Prostate gland (tissue), 2 donors: Measurements from ENCODE around the gene BICD1. TPM values are rescaled to one million over a fixed set of nuclear protein-coding genes. Genes with fewer than 3 reads are reported as not detected.

ENCODE experiments used
- DNase-seq: peaks from one replicate; pipeline ENCODE4 v3.0.0-alpha.2; 2019; ENCODE audit warnings: low spot score
- H3K27ac ChIP-seq, 2 donors: fragments of 200-600 bp; sonication (generic); 2 replicates each; pipeline ENCODE4 v1.5.1; 2017 to 2019
- H3K27me3 ChIP-seq: fragments of 200-600 bp; sonication (generic); replicated peaks from 2 replicates; pipeline ENCODE4 v1.5.1; 2019; ENCODE audit not compliant: insufficient read depth
- H3K36me3 ChIP-seq, 2 donors: fragments of 200-600 bp; sonication (generic); 1 replicate in 1 of 2; 2 replicates in 1 of 2; pipeline versions ENCODE4 v1.5.1 to v1.8.1; 2017 to 2019
- H3K4me1 ChIP-seq: fragments of 200-600 bp; sonication (generic); replicated peaks from 2 replicates; pipeline ENCODE4 v1.5.1; 2019
- H3K4me3 ChIP-seq, 2 donors: fragments of 200-600 bp; sonication (generic); 2 replicates each; pipeline ENCODE4 v1.5.1; 2017 to 2019
- H3K9me3 ChIP-seq: fragments of 200-600 bp; sonication (generic); 2 replicates; pipeline ENCODE4 v1.5.1; 2017
- CTCF ChIP-seq, 4 experiments: fragments of 200-600 bp in 2 of 4; fragments of 450-650 bp in 2 of 4; sonication (generic) in 2 of 4; IDR thresholded peaks; 1 replicate in 3 of 4; 2 replicates in 1 of 4; pipeline ENCODE4 v1.5.1; 2016 to 2019; ENCODE audit warnings: antibody characterized with exemption in 4 of 4, mild to moderate bottlenecking in 2 of 4, moderate library complexity in 2 of 4
- POLR2A ChIP-seq: fragments of 450-650 bp; IDR thresholded peaks from one replicate; pipeline ENCODE4 v1.6.1; 2016; ENCODE audit warnings: antibody characterized with exemption, mild to moderate bottlenecking
- POLR2AphosphoS5 ChIP-seq: sonication (generic); formaldehyde crosslinking; IDR thresholded peaks from one replicate; pipeline ENCODE4 v1.6.1; 2017; ENCODE audit warnings: antibody characterized with exemption
- WGBS: methylation state at CpG from one replicate; pipeline ENCODE4 v1.1.5; 2018; 5-methylcytosine and 5-hydroxymethylcytosine counted together
- intact Hi-C: fragments of 100-400 bp; cut with DNase I; formaldehyde crosslinking; loops from one replicate; pipeline ENCODE4 v1.14.2; 2022
- total RNA-seq, 2 donors: library from RNA; depleted of rRNA; stranded (reverse); fragments of >200 nt; gene quantifications; one replicate each; pipeline ENCODE4 v1.1.0, GENCODE V29; 2016

The BICD1 gene
- total RNA-seq, 2 donors from 2014 or later, result 8.6 to 26.2 TPM

GRCh38 chr12:32107359-32108267 lies 966 bp downstream of the BICD1 start:
- intact Hi-C loops, result no loop called here
- no peaks in the 10 kb centered on the region for H3K4me1 ChIP-seq
- H3K27me3 ChIP-seq, result no peaks in the 10 kb centered on the region
- 9% methylated on average over 14 of the region's 14 CpGs for WGBS
- H3K4me3 ChIP-seq, result peak overlapping the region; percentile 52 to 77
- TF ChIP-seq POLR2AphosphoS5 (no peak), POLR2A (no peak), CTCF (IDR thresholded peaks at IDR 0.05) (no peak)
- DNase-seq, result no peak
- H3K36me3 ChIP-seq, result no peaks in the 10 kb centered on the region
- peak overlapping the region; percentile 64 to 70 for H3K27ac ChIP-seq
- H3K9me3 ChIP-seq, result no peaks in the 10 kb centered on the region

- Histone ChIP-seq H3K27me3 (no peaks in the 10 kb centered on the region), H3K4me1 (no peaks in the 10 kb centered on the region), H3K36me3 (no peaks in the 10 kb centered on the region), H3K4me3 (no peak overlapping the region), H3K27ac (no peak overlapping the region), H3K9me3 (no peaks in the 10 kb centered on the region)
- no peak for DNase-seq
- intact Hi-C loops, result no loop called here
- TF ChIP-seq POLR2AphosphoS5 (no peak), CTCF (IDR thresholded peaks at IDR 0.05) (no peak), POLR2A (no peak)
These were observed 2.1 kb downstream of the BICD1 start for GRCh38 chr12:32108787-32109186.

- Histone ChIP-seq H3K4me3 (no peak overlapping the region), H3K9me3 (no peaks in the 10 kb centered on the region), H3K4me1 (no peaks in the 10 kb centered on the region), H3K27me3 (no peaks in the 10 kb centered on the region), H3K27ac (no peak overlapping the region), H3K36me3 (no peaks in the 10 kb centered on the region)
- intact Hi-C loops, result loop anchor here (10.0 kb wide), 1 partner anchor 146 kb away; no protein-coding TSS in a partner anchor
- TF ChIP-seq POLR2AphosphoS5, result no peak
- TF ChIP-seq POLR2A, result no peak
- TF ChIP-seq CTCF (IDR thresholded peaks at IDR 0.05), result no peak
- DNase-seq, result no peak
- WGBS, result 94% methylated on average over 3 of the region's 3 CpGs
These were observed 3.8 kb downstream of the BICD1 start for GRCh38 chr12:32110417-32110816.

- no peaks in the 10 kb centered on the region for H3K36me3 ChIP-seq
- H3K4me3 ChIP-seq, result no peak overlapping the region
- no peak for TF ChIP-seq CTCF (IDR thresholded peaks at IDR 0.05)
- TF ChIP-seq POLR2AphosphoS5, result no peak
- TF ChIP-seq POLR2A, result no peak
- H3K9me3 ChIP-seq, result no peaks in the 10 kb centered on the region
- H3K4me1 ChIP-seq, result no peaks in the 10 kb centered on the region
- no peak for DNase-seq
- no peak overlapping the region for H3K27ac ChIP-seq
- no peaks in the 10 kb centered on the region for H3K27me3 ChIP-seq
- 38% methylated on average over 2 of the region's 2 CpGs for WGBS
- intact Hi-C loops, result loop anchor here (10.0 kb wide), 1 partner anchor 146 kb away; no protein-coding TSS in a partner anchor
These were observed 4.3 kb downstream of the BICD1 start for GRCh38 chr12:32110942-32111341.
